HG03095 (cell line): ENCODE results near the gene ANO2.

Experiments used
- ATAC-seq: cut with Tn5 transposase; IDR thresholded peaks from one replicate; pipeline ENCODE4 v1.9.1; 2021; ENCODE audit warnings: moderate library complexity; ENCODE audit not compliant: unreplicated experiment

ANO2 gene

DNA sequence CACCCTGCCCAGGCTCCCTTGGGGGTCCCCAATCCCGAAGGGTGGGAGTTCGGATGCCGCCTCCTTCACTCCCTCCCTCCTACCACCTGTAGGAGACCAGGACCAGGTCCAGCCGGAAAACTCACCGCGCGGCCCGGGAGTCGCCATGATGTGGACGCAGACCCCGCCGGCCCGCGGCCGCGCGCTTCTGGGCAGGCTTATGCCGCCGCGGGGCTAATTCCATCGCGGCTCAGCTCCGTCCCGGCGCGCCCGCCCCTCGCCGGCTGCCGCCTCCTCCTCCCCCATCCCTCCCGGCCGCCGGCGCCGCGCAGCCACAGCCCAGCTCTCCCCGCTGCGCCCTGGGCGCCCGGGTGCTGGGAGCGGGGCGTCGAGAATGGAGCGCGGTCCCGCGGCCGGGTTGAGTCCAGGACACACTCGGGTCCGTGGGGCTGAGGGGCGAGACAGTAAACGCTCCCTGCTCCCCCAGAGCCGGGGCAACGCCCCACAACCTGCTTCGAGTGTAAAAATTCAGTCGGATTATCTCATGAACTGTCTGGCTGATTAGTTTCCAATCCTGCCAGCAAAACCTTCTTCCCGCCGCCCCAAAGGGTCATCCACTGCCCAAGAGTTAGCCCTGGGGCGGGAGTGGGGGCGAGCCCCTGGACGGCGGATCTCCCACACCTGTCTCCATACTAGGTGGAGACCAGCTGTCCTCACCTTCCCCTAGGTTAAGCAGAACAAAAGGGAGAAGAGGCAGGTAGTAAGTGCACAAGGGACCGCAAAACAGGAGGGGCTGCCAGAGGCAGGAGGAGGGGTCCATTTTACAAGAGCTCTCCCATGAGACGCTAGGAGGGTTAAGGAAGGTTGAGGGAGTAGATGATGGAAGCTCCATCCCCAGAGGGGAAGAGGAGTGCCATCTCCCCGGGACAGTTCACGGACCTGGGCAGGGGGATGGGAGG lies at the start of gene ANO2:
Gene ANO2, minus strand, starts transcription at position 189 of the 938 bp plus-strand sequence. Its CDS starts 42 bp downstream, at position 147.
- no peak for ATAC-seq

DNA sequence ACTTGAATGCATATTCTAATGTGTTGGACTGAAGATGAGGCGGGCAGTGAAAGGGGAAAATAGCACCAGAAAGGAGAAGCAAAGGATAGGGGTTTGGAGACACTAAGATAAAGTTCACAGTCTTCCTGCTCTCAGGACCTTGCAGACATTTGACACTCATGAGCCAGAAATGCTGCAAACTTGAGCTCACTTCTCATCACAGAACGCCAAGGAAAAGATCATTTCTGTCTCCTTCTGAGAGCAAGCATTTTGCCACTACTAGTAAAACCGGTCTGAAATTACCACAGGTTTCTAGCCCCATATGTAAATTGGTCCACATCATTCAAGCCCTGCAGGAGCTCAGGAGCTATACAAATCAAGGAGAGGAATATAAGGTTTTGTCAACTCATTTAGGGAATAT lies 44.6 kb upstream of the ANO2 start:
- ATAC-seq = no peak

DNA sequence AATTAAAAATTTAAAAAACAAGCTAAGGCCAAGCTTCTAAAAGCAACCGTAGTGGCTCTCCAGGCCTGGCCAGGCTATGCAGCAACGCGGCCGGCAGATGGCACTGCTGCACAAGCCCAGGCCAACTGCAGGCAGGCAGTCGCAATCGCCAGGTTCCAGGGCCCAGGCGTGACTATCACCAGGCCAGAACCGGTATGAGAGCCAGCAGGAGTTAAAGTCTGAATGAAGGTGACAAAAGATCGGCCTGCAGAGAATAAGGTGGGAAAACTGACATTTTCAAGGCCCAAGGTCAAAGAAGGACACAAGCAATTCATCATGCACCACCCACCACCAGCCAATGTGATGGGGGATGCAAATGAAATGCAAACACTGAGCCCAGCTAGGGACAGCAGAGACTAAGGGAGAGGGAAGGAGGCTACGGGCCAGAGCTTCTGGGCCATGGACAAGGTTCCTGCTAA lies 43.6 kb upstream of the ANO2 start:
- ATAC-seq = no peak

DNA sequence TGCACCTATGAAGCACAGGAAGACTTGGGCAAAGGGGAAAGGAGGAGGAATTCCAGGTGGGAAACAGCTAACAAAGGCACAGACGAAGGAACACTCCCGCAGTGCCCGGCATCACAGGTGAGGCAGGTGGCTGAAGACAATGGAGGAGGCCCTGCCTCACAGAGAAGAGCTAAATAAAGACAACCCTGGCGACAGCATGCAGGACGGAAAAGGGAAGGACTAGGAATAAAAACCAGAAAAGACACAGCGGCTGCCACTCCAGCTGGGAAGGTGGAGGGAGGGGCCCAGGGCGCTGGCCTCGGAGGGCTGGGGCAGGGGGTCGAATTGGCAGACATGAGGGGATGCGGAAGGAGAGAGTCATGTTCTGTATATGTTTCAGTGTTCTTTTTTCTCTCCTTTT lies 43.0 kb upstream of the ANO2 start:
- ATAC-seq = no peak

DNA sequence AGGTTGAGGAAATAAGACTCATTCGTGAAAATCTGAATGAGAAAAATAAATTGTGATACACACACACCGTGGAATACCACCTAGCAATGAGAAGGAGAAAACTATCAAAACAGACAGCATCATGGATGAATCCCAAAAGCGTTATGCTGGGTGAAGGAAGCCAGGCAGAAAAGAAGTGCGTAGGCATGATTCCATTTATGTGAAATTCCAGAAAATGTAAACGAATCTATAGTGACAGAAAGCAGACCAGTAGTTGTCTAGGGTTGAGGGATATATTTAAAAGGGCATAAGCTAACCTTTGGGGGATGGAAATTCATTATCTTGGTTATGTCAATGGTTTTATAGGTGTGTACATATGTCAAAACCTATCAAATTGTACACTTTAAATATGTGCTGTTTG lies 42.5 kb upstream of the ANO2 start:
- no peak for ATAC-seq

DNA sequence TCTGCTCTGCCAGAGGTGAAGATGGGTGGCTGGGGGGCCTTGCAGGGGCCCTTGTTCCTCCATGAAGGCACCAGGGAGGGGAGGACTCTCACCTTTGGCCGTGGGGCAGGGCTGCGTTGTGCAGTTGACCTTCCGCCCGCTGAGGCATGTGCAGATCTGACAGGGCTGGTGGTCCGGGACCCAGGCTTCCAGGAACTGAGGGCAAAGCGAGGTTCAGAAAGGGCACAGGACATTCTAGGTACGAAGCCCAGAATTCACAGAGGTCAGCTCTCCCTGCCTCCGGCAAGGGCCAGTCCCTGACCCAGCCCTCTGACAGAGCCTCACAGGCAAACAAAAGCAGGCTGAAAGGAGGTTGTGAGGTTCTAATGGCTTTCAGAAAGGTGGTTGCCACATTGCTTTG lies 40.4 kb upstream of the ANO2 start:
- ATAC-seq = no peak

DNA sequence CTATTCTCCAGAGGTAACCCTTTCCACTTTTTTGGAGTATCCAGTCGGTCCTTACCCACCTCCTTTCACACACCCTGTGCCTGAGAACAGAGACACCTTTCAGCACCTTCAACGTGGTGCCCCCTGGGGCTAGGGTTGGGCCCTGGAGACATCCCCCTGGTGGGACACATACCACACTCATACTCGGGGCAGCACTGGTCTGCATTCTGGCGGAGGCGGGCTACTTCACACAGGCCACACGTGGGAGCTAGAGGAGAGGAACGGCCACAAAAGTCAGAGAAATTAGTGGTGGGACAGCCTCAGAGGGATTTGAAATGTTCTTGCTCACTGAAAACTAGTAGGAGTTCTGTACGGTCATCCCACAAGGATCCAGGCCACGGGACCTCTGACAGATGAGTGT lies 39.8 kb upstream of the ANO2 start:
- ATAC-seq = no peak

DNA sequence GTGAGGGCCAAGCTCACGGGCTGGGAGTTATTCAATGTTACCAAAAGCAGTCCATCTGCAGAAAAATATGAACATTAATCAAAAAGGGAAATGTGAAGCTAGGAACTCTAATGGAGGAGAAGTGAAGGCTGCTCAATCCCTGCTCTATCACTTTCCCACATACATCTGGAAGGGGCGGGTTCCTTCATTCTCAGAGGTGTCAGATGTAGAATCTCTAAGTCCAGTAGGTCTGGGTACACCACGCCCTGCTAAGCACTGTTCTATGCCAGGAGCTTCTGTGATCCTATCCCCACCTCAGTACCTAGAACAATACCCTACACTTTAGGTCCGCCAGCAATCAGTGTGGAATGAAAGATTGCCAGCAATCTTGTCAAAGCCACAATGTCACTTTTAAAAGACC lies 37.0 kb upstream of the ANO2 start:
- no peak for ATAC-seq

DNA sequence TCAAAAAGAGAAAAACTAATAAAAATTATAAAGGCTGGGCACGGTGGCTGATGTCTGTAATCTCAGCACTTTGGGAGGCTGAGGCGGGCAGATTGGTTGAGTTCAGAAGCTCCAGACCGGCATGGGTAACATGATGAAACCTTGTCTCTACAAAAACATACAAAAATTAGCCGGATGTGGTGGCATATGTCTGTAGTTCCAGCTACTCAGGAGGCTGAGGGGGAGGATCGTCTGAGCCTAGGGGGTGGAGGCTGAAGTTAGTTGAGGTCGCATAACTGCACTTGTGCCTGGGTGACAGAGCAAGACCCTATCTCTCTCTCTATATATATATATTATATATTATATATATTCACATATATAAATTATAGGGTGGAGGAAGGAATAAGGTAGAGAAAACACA lies 32.5 kb upstream of the ANO2 start:
- ATAC-seq = no peak

DNA sequence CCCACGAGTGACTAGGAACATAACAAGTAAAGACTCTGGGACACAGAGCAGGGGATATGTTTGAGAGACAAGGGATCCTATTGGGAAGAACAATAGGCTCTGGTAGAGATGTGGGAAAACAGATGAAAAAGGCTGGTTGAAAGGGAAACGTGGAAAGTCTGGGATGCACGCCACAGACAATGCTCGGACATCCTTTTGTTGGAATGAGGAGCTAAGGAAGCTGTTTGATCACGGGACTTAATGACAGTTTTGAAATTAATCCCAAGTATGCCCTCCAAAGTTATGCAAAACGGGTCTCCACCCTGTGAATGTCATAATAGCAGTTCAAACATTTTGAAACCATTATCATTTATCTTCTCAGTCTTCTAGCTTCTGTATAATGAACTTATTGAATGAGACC lies 31.7 kb upstream of the ANO2 start:
- ATAC-seq = no peak

DNA sequence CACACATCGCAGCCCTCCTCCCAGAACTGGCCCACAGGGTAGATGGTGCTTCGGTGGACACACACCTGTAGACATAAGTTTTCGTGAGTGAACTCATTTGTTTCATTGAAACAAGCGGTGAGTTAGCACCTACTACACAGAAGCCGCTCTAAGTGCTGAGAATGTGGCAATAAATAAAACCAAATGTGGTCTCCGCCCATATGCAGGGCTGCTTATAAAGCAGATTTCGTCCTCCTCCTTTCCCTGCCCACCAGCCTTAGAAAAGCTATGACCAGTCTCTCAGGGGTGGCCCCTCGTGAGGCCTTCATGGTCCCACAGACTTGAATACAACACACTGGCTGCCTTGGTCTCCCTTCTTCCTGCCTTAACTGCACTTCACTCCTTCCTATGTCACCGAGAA lies 31.1 kb upstream of the ANO2 start:
- no peak for ATAC-seq

DNA sequence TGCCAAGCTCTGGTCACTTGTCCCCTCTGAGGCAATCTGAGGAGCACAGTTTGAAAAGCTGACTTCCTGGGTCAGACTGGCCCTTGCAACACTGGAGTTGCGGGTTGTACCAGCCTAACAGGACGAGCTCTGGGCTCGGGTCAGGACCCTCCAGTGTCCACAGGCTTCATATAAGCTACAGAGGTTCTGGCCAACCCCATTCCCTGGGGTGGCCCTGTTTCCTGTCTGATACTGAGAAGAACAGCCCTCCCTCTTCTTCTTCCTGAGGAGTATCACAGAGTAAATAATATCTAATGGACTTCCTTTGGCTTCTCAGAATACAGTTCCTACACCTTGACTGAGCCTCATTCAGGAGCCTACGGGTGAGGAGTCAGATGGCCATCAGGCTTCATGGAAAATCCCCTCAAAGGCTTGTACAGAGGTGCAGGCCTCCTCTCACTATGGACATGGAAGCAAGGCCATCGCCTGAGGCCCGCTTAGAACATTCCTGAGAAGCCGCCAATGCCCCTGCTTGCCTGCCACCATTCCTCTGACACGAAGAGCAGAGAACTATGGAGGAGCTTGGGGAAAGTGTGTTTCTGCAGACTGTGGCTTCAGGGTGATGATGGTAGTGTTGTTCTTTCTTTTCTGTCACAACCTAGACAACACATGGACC lies 28.5 kb upstream of the ANO2 start:
- ATAC-seq = no peak

DNA sequence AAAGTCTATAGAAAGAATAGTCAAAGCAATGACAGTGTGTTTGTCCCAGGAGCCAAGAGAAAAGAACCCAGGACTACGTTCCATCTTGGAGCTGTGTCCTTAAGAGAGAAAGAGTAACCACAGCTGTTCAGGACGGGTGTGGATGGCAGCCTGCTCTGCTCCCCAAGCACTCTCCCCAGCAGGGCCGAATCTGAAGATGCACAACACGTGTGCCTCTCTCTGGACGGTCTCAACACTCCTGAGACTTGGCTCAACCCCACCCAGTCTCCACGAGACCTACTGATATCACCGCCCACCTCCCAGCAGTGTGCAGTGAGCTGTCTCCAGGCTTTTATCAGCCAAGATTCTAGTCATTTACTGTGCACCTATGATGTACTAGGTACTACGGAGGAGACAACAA lies 27.3 kb upstream of the ANO2 start:
- ATAC-seq = no peak

DNA sequence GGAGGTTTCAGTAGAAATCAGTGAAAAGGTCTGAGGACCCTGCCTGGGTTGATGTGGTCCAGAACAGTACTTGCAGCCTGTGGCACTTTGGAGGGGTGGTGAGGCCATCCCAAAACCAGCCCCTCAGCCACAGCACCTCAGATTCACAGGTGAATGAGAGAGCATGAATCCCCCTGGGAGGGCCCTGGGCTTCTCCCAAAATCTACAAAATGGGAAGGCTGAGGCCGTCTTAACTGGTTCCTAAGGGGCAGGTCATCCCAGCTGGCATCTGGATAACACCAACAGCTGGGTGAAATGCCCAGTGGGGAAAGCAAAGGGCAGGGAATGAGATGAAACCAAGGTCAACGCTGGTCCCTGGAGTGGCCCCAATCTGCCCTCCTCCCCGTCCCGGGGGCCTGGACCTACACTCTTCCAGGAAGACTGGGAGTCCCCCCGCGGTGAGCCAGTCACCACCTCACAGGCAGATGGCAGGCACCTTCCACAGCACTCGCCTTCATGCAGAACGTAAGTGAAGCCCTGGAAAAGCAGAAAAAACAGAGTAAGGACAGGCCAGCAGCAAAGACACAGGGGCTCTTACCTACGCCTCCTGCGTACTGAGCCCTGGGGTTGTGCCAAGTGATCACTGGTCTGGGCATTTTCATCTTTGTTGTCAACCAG lies 26.3 kb upstream of the ANO2 start:
- ATAC-seq = no peak

DNA sequence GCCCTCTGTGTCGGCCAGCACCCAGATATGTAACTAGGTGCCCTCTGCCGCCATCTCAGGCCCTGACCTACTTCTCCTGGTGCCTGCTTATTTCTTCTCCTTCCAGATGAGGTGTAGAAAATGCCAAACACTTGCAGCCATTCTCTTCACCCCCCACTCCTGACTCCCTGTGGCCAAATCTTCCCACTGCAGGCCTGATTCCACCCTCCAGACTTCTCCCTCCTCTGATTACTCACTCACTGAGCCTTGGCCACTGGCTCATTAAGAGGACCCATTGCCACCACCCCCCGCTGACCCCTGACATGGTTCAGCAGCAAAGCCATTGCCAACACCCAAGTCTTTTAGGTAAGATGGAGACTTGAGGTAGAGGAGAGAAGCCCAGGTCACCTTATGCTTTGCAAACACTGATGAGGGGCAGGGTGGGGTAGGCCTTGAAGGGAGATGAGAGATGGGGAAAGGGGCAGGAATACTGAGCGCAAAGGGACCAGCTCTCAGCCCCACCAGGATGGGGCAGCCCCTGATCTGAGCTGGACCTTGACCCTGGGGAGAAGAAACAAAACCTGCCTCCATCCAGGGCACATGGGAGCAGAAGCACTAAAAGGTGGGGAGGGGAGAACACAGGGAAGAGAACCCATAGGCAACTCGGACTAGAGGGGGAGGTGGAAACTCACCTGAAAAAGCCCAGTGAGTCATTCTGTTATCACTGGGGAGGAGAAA lies 25.1 kb upstream of the ANO2 start:
- ATAC-seq = no peak

DNA sequence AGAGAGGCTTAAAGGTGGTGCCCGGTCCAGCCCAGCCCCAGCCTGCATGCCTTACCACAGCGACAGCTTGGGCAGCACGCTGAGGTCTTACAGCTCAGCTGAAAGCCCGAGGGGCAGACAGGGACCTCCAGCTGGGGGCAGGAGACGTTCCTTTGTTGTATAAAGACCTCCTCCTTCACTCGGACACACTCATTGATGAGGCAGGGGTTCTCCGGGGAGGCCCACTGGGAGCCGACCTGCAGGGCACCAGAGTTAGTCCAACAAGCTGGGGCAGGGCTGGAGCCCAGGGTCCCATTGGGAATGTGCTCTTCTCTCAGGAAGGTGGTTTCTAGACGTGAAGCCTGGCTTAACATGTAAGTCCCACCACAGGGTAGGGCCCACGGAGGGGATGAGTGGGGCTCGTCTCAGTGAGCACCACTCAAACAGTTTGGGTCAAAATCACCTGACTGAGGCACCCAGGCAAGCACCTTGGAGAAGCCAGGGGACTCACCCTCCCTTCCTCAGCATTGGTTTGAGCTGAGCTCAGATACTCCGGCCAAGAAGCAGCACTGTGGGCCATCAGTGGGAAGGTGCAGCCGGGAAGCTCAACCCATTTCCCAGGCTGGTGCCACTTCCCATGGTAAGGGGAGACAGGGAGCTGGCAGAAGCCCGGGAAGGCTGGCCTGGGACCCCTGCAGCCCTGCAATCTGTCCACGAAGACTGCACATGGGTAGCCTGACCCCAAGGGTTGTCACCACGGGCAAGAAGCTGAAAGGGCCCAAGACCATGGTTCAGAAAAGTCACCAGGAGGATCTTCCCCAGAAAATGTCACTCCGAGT lies 24.3 kb upstream of the ANO2 start:
- no peak for ATAC-seq

DNA sequence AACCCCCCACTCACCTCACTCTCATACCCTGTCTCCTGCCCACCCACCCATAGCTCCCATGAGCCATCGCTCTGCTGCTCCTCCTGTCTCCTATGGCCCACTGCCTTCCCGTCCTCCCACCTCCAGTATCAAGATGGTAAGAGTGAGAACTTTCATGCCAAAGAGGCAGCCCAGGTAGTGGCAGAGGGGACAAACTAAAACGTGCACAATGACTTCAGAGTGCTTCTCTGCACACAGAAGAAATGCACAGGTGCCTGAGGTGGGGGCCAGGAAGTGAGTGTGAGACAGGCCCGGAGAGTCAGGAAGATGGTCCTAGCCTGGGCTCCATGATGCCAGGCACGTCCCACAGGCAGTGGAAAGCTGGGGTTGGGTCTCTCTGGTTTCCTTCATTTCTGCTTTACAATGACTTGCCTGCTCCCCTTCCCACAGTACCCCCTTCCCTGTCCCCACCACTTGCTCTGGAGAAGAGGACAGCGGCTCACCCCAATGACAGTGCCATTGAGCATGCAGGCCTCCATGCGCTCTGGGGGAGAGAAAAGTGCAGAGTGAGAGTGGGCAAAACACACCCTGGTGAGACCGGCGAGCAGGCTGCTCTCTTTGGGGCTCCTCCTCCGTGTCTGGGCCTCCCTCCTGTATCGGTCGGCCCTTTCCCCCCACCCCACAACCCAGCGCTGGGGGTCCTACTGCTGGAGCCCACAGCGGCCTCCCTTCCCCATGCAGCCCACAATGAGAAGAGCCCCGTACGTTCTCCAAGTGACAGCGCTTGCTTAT lies 22.8 kb upstream of the ANO2 start:
- ATAC-seq = no peak

DNA sequence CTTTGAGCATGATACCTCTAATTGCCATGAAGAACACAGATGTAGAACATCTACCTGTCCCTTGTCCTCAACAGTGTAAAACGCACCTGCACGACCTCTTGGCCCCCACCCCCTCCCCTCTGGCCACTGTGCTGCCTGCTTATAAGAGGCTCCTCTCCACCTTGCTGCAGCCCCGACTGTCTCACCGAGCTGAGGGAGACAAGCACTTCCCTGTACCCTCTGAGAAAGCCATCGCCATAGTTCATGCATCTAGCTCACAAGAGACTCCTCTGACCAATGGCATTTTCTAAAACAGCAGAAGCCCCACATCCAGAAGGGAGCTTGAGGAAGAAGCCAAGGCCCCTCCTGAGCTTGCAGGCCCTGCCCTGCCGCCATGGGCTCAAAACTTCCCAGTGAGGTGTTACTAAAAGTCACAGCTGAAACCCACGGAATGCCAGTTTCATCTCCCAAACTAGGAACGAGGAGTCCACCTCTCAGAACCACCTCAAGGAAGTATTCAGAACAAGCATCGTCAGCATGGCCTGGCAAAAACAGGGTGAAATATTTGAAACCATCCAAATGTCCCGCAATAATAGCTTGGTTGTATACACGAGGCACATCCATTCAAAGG lies 21.5 kb upstream of the ANO2 start:
- no peak for ATAC-seq

DNA sequence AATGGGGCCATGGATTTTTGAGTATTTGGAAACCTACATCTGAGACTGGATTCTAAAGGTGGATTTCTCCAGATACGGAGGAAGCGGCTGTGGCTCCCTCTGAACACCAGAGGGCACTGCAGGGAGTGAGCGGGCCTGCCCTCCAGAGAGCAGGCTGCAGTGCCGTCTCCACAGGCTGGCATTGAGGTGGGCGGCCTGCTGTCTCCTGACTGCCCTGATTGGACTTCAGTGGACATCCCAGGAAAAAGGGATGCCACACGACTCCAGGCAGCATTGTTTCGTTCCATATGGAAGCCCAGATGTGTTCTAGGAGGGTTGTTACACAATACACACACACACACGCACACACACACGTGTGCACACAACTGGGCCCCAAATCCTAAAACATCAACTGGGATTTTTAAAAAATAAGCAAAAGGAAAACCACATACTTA lies 20.9 kb upstream of the ANO2 start:
- ATAC-seq = no peak
